HCT116 (cell line): ENCODE results near the gene CEMP1. TPM values are rescaled to one million over a fixed set of nuclear protein-coding genes. Genes with fewer than 3 reads are reported as not detected.

Source experiments
- ATAC-seq: fragments of 200-7000 bp; cut with Tn5 transposase; 2 replicates; pipeline ENCODE4 v1.9.1; 2020; ENCODE audit warnings: mild to moderate bottlenecking, moderate library complexity
- BruUV-seq: library from RNA; stranded (reverse); fragments of 400-500 nt; replicated peaks from 2 replicates; lab custom pipeline; 2021; lab: Mats Ljungman, UMichigan
- CTCF ChIA-PET: fragments of 300-600 bp; sonication (Branson Sonifier 250); formaldehyde crosslinking; loops from one replicate; lab custom pipeline; 2021; ENCODE audit warnings: antibody characterized with exemption; lab: Charles Lee
- POLR2A ChIA-PET: fragments of 300-600, 350-600 bp; sonication (Branson Sonifier 250); formaldehyde crosslinking; loops from one replicate; lab custom pipeline; 2021; ENCODE audit warnings: antibody characterized with exemption; lab: Charles Lee
- RAD21 ChIA-PET, 2 experiments: fragments of 300-600 bp; sonication (Branson Sonifier 250); formaldehyde crosslinking; loops; one replicate each; lab custom pipeline; 2023; ENCODE audit warnings: low total read pairs in 2 of 2; ENCODE audit not compliant: uncharacterized antibody in 2 of 2, unreplicated experiment in 2 of 2, low non-redundant PET in 1 of 2; lab: Charles Lee
- DNase-seq: peaks from one replicate; pipeline ENCODE4 v3.0.0-alpha.2; 2010; ENCODE audit warnings: low read depth, low spot score
- H2AFZ ChIP-seq: fragments of 200-600 bp; shearing (Covaris generic), sonication (generic); 2 replicates; pipeline ENCODE4 v1.6.1; 2017; ENCODE audit warnings: low read depth, mixed run types, mixed read lengths, antibody characterized with exemption, low read length; ENCODE audit not compliant: poor library complexity, severe bottlenecking
- H3K27ac ChIP-seq: 2 replicates; pipeline ENCODE4 v1.5.1; 2012; ENCODE audit warnings: low read depth, low read length
- H3K27me3 ChIP-seq: fragments of 200-600 bp; sonication (generic); 2 replicates; pipeline ENCODE4 v1.6.1; 2016; ENCODE audit warnings: mixed run types, low read length, mixed read lengths; ENCODE audit not compliant: insufficient read depth
- H3K36me3 ChIP-seq, 2 experiments: fragments of 200-500 bp in 1 of 2; fragments of 200-600 bp in 1 of 2; sonication (Bioruptor generic) in 1 of 2; sonication (generic) in 1 of 2; 2 replicates each; pipeline versions ENCODE4 v1.5.1 to v1.6.1; 2014 to 2016; ENCODE audit warnings: low read length in 2 of 2, inconsistent platforms in 1 of 2, mixed read lengths in 1 of 2, mixed run types in 1 of 2; ENCODE audit not compliant: insufficient read depth in 2 of 2, control insufficient read depth in 1 of 2
- H3K4me1 ChIP-seq, 2 experiments: fragments of 200-600 bp in 1 of 2; sonication (generic) in 1 of 2; 2 replicates each; pipeline versions ENCODE4 v1.5.1 to v1.6.1; 2012 to 2017; ENCODE audit warnings: low read length in 2 of 2, inconsistent platforms in 1 of 2, mild to moderate bottlenecking in 1 of 2, mixed read lengths in 1 of 2, mixed run types in 1 of 2, moderate library complexity in 1 of 2; ENCODE audit not compliant: insufficient read depth in 2 of 2, control insufficient read depth in 1 of 2
- H3K4me2 ChIP-seq: fragments of 200-600 bp; sonication (generic); 2 replicates; pipeline ENCODE4 v1.6.1; 2017; ENCODE audit warnings: mixed run types, low read length, mixed read lengths
- H3K4me3 ChIP-seq, 2 experiments: fragments of 200-600 bp in 1 of 2; sonication (generic) in 1 of 2; replicated peaks in 1 of 2; 2 replicates each; pipeline ENCODE4 v1.5.1; 2011 to 2016; ENCODE audit warnings: low read length in 2 of 2, control low read depth in 1 of 2, low read depth in 1 of 2, mild to moderate bottlenecking in 1 of 2, mixed read lengths in 1 of 2, mixed run types in 1 of 2
- H3K79me2 ChIP-seq: fragments of 200-600 bp; sonication (generic); 2 replicates; pipeline ENCODE4 v1.6.1; 2017; ENCODE audit warnings: mild to moderate bottlenecking, mixed run types, low read length, moderate library complexity, mixed read lengths; ENCODE audit not compliant: insufficient read depth
- H3K9ac ChIP-seq: fragments of 200-600 bp; sonication (generic); 2 replicates; pipeline ENCODE4 v1.6.1; 2016; ENCODE audit warnings: low read length, mixed read lengths
- H3K9me2 ChIP-seq: fragments of 200-600 bp; sonication (generic), shearing (Covaris generic); 2 replicates; pipeline ENCODE4 v1.6.1; 2017; ENCODE audit warnings: mixed run types, mild to moderate bottlenecking, moderate library complexity; ENCODE audit not compliant: insufficient read depth
- H3K9me3 ChIP-seq, 2 experiments: fragments of 200-500 bp in 1 of 2; fragments of 200-600 bp in 1 of 2; sonication (Bioruptor generic) in 1 of 2; sonication (generic) in 1 of 2; 2 replicates each; pipeline ENCODE4 v1.6.1; 2014 to 2017; ENCODE audit warnings: low read length in 2 of 2, mixed read lengths in 2 of 2, inconsistent platforms in 1 of 2, low read depth in 1 of 2, mild to moderate bottlenecking in 1 of 2, mixed run types in 1 of 2, moderate library complexity in 1 of 2; ENCODE audit not compliant: control insufficient read depth in 1 of 2, insufficient read depth in 1 of 2
- H4K20me1 ChIP-seq: fragments of 200-600 bp; sonication (generic), shearing (Covaris generic); 2 replicates; pipeline ENCODE4 v1.6.1; 2017; ENCODE audit warnings: mixed run types, mild to moderate bottlenecking, moderate library complexity; ENCODE audit not compliant: insufficient read depth
- CEBPB ChIP-seq: IDR thresholded peaks from 2 replicates; pipeline ENCODE4 v1.6.1; 2012; ENCODE audit warnings: low read depth
- CTCF ChIP-seq, 3 experiments: fragments of 200-600 bp in 1 of 3; sonication (generic) in 1 of 3; IDR thresholded peaks in 2 of 3; conservative IDR thresholded peaks in 1 of 3; 2 replicates each; pipeline ENCODE4 v1.5.1; 2012 to 2017; ENCODE audit warnings: low read depth in 2 of 3, low read length in 2 of 3, antibody characterized with exemption in 1 of 3, borderline replicate concordance in 1 of 3, control low read depth in 1 of 3, mild to moderate bottlenecking in 1 of 3, mixed read lengths in 1 of 3, mixed run types in 1 of 3, moderate library complexity in 1 of 3; ENCODE audit not compliant: insufficient read depth in 1 of 3
- EGR1 ChIP-seq: IDR thresholded peaks from 2 replicates; pipeline ENCODE4 v1.6.1; 2012; ENCODE audit warnings: low read depth
- EZH2 ChIP-seq: fragments of 200-600 bp; sonication (generic); IDR thresholded peaks from 2 replicates; pipeline ENCODE4 v1.6.1; 2017; ENCODE audit warnings: antibody characterized with exemption, mixed run types
- FOSL1 ChIP-seq: IDR thresholded peaks from 2 replicates; pipeline ENCODE4 v1.6.1; 2012; ENCODE audit warnings: low read depth
- POLR2A ChIP-seq: IDR thresholded peaks from 2 replicates; pipeline ENCODE4 v1.7.0; 2011; ENCODE audit warnings: borderline replicate concordance; ENCODE audit not compliant: insufficient read depth, insufficient read length; ENCODE audit errors: extremely low read depth
- POLR2AphosphoS5 ChIP-seq: IDR thresholded peaks from 2 replicates; pipeline ENCODE4 v1.6.1; 2011; ENCODE audit warnings: mild to moderate bottlenecking, low read depth, low read length, moderate library complexity
- REST ChIP-seq: IDR thresholded peaks from 2 replicates; pipeline ENCODE4 v1.6.1; 2012; ENCODE audit warnings: low read depth
- SIN3A ChIP-seq: IDR thresholded peaks from 2 replicates; pipeline ENCODE4 v1.6.1; 2012; ENCODE audit warnings: low read depth
- TCF7L2 ChIP-seq: IDR thresholded peaks from 2 replicates; pipeline ENCODE4 v1.7.0; 2011; ENCODE audit warnings: borderline replicate concordance, inconsistent platforms; ENCODE audit not compliant: insufficient read depth, insufficient read length; ENCODE audit errors: extremely low read depth
- YY1 ChIP-seq: IDR thresholded peaks from 2 replicates; pipeline ENCODE4 v1.6.1; 2011; ENCODE audit warnings: low read length, low read depth, moderate library complexity, mild to moderate bottlenecking; ENCODE audit not compliant: insufficient replicate concordance; ENCODE audit errors: extremely low read depth
- ZFX ChIP-seq: fragments of 450-650 bp; IDR thresholded peaks from 2 replicates; pipeline ENCODE4 v1.6.1; 2017
- ZNF274 ChIP-seq: fragments of 200-500 bp; sonication (Bioruptor generic); IDR thresholded peaks from 2 replicates; pipeline ENCODE4 v1.6.1; 2014; ENCODE audit warnings: mild to moderate bottlenecking, low read depth, low read length, inconsistent platforms
- intact Hi-C: fragments of 100-400 bp; cut with micrococcal nuclease; formaldehyde crosslinking; loops from 2 replicates; pipeline ENCODE4 v1.10.0; 2022
- total RNA-seq: library from RNA; stranded (reverse); gene quantifications from one replicate; pipeline ENCODE4 v1.2.1, GENCODE V29; 2021; ENCODE audit not compliant: unreplicated experiment
- TF ChIP-seq, protein P1 (sequence below): IDR thresholded peaks from 2 replicates; pipeline ENCODE4 v1.6.1; 2012

Gene CEMP1
- total RNA-seq, 1 experiment from 2014 or later, result 0.32 TPM

- RAD21 ChIA-PET, result interaction anchor here in 1 of 2 experiments (0.6 kb wide), 1 partner anchor 150 kb away, joined by 3 read pairs; no protein-coding TSS in a partner anchor
Measured at GRCh38 chr16:2487903-2488531, 43.2 kb downstream of the CEMP1 start.

DNA sequence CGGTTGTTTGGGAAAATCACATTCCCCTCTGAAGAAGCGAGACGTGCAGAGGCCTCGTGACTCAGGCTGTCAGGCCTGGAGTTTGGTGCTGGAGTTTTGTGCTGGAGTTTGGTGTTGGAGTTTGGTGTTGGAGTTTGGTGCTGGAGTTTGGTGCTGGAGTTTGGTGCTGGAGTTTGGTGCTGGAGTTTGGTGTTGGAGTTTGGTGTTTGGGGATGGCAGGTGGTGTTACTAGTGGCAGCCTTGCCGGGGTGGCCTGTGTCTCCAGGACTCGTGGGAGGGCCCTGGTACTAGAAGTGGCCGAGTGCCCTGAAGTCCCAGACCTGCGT lies 43.7 kb downstream of the CEMP1 start:
- DNase-seq (no peak), ATAC-seq (no peak)
- Histone ChIP-seq H4K20me1 (no peaks in the 10 kb centered on the region), H3K9me2 (no peaks in the 10 kb centered on the region), H3K4me1 (no peaks in the 10 kb centered on the region), H3K36me3 (no peaks in the 10 kb centered on the region; a peak in 1 of 4 replicates), H2AFZ (no peak overlapping the region), H3K27ac (no peak overlapping the region), H3K79me2 (peaks cover 15% of the 10 kb centered on the region; the same call in 1 of the 2 replicates), H3K9me3 (no peaks in the 10 kb centered on the region), H3K4me2 (no peak overlapping the region), H3K9ac (no peak overlapping the region), H3K4me3 (no peak overlapping the region), H3K27me3 (no peaks in the 10 kb centered on the region)
- no peak for TF ChIP-seq YY1
- no peak for TF ChIP-seq REST
- no peak for TF ChIP-seq FOSL1
- no peak for TF ChIP-seq POLR2A
- TF ChIP-seq CEBPB, result no peak
- no peak for TF ChIP-seq CTCF (IDR thresholded peaks at IDR 0.05 in 2 of 3, conservative IDR thresholded peaks at IDR 0.05 in 1 of 3; ENCODE audit: borderline replicate concordance in 1 of 3, insufficient read depth in 1 of 3, low read depth in 2 of 3, low read length in 2 of 3)
- TF ChIP-seq ZNF274, result no peak
- no peak for TF ChIP-seq TCF7L2
- TF ChIP-seq SIN3A, result no peak
- TF ChIP-seq EGR1, result no peak
- no peak for TF ChIP-seq POLR2AphosphoS5
- BruUV-seq, result no TSS peak
- ChIA-PET RAD21 (no interaction called here), CTCF (no interaction called here), POLR2A (no interaction called here)
- intact Hi-C loops, result no loop called here

More at GRCh38 chr16:2487903-2488531, 43.2 kb downstream of the CEMP1 start:
- H3K36me3 ChIP-seq, result no peaks in the 10 kb centered on the region; a peak in 1 of 4 replicates
- H4K20me1 ChIP-seq, result no peaks in the 10 kb centered on the region
- H3K9ac ChIP-seq, result no peak overlapping the region
- H3K4me2 ChIP-seq, result no peak overlapping the region
- H3K9me3 ChIP-seq, result no peaks in the 10 kb centered on the region
- DNase-seq (no peak), ATAC-seq (no peak)
- H3K27me3 ChIP-seq, result no peaks in the 10 kb centered on the region
- POLR2A ChIA-PET, result interaction anchor here (0.6 kb wide), 1 partner anchor 273 kb away, joined by 5 read pairs; the partner anchor contains the start of gene PGP
- no peak overlapping the region for H2AFZ ChIP-seq
- BruUV-seq, result no TSS peak
- intact Hi-C loops, result no loop called here
- H3K27ac ChIP-seq, result no peak overlapping the region
- H3K4me1 ChIP-seq, result no peaks in the 10 kb centered on the region
- no peak overlapping the region for H3K4me3 ChIP-seq
- peaks cover 17% of the 10 kb centered on the region; the same call in 1 of the 2 replicates for H3K79me2 ChIP-seq
- TF ChIP-seq, protein P1, sequence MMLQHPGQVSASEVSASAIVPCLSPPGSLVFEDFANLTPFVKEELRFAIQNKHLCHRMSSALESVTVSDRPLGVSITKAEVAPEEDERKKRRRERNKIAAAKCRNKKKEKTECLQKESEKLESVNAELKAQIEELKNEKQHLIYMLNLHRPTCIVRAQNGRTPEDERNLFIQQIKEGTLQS, result no peak
- no peak for TF ChIP-seq EZH2
- no peak for TF ChIP-seq ZFX
- TF ChIP-seq FOSL1, result no peak
- no peak for TF ChIP-seq POLR2A
- TF ChIP-seq, all 23 proteins: peak for 0
- H3K9me2 ChIP-seq, result no peaks in the 10 kb centered on the region
- CTCF ChIA-PET, result interaction anchor here (0.6 kb wide), 1 partner anchor 346 kb away, joined by 3 read pairs; no protein-coding TSS in a partner anchor
